ENCODE data around the gene RBM22.

The RBM22 gene

GRCh38 chr5:150658699-150659265 is 42.1 kb downstream of the RBM22 start:
- peaks cover 9% of the 10 kb centered on the region for H3K4me1 ChIP-seq (ENCODE audit: control insufficient read depth, insufficient read depth, low read length)
- H3K36me3 ChIP-seq (ENCODE audit: control insufficient read depth, insufficient read depth, low read length) = no peaks in the 10 kb centered on the region
- H3K27me3 ChIP-seq (ENCODE audit: control insufficient read depth, insufficient read depth, low read length) = peaks cover 10% of the 10 kb centered on the region
- H3K4me3 ChIP-seq (ENCODE audit: low read depth, low read length) = no peak overlapping the region
- no peaks in the 10 kb centered on the region for H3K9me3 ChIP-seq (ENCODE audit: control insufficient read depth, insufficient read depth, low read length)
- H3K9ac ChIP-seq (ENCODE audit: low read depth, low read length) = no peak overlapping the region

DNA sequence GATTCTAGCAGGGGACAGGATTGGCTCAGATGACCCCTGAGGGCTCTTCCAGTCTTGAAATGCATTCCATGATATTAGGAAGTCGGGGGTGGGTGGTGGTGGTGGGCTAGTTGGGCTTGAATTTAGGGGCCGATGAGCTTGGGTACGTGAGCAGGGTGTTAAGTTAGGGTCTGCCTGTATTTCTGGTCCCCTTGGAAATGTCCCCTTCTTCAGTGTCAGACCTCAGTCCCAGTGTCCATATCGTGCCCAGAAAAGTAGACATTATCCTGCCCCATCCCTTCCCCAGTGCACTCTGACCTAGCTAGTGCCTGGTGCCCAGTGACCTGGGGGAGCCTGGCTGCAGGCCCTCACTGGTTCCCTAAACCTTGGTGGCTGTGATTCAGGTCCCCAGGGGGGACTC is 42.7 kb downstream of the RBM22 start:
- Histone ChIP-seq H3K4me1 (ENCODE audit: control insufficient read depth, insufficient read depth, low read length) (peaks cover 9% of the 10 kb centered on the region), H3K36me3 (ENCODE audit: control insufficient read depth, insufficient read depth, low read length) (no peaks in the 10 kb centered on the region), H3K4me3 (ENCODE audit: low read depth, low read length) (no peak overlapping the region), H3K9me3 (ENCODE audit: control insufficient read depth, insufficient read depth, low read length) (no peaks in the 10 kb centered on the region), H3K27me3 (ENCODE audit: control insufficient read depth, insufficient read depth, low read length) (peaks cover 10% of the 10 kb centered on the region), H3K9ac (ENCODE audit: low read depth, low read length) (no peak overlapping the region)

DNA sequence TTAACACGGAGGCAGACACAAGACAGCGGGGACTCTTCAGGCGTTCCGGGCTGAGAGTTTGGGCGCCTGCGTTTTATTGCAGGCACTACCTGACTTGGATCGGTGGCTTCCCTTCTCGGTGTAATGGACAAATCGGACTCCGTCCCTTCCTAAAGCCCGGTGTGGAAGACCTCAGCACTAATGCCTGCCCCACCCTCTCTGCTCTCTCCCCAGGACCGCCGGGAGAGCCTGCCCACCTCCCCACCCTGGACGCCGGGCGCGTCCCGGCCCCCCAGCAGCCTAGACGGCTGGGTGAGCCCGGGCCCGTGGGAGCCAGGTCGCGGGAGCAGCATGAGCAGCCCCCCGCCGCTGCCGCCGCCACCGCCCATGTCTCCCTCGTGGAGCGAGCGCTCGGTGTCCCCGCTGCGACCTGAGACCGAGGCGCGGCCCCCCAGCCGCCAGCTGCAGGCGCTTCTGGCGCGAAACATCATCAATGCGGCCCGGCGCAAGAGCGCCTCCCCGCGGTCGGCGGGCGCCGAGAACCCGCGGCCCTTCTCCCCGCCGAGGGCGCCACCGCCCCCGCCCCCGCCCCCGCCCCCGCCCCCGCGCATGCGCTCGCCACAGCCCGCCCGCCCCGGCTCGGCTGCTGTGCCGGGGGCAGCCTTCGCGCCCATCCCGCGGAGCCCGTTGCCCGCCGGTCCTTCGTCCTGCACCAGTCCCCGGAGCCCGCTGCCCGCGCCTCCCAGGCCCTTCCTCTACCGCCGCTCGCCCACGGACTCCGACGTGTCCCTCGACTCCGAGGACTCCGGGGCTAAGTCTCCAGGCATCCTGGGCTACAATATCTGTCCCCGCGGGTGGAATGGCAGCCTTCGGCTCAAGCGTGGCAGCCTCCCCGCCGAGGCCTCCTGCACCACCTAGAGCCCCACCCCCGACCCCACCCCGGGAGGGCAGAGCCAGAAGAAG is 44.4 kb downstream of the RBM22 start:
- Histone ChIP-seq H3K4me1 (ENCODE audit: control insufficient read depth, insufficient read depth, low read length) (peaks cover 9% of the 10 kb centered on the region), H3K36me3 (ENCODE audit: control insufficient read depth, insufficient read depth, low read length) (no peaks in the 10 kb centered on the region), H3K4me3 (ENCODE audit: low read depth, low read length) (peak overlapping the region; percentile 68), H3K27me3 (ENCODE audit: control insufficient read depth, insufficient read depth, low read length) (peaks cover 10% of the 10 kb centered on the region), H3K9me3 (ENCODE audit: control insufficient read depth, insufficient read depth, low read length) (no peaks in the 10 kb centered on the region), H3K9ac (ENCODE audit: low read depth, low read length) (peak overlapping the region; percentile 90)

- Histone ChIP-seq H3K9me3 (ENCODE audit: control insufficient read depth, insufficient read depth, low read length) (no peaks in the 10 kb centered on the region), H3K4me1 (ENCODE audit: control insufficient read depth, insufficient read depth, low read length) (peaks cover 3% of the 10 kb centered on the region), H3K27me3 (ENCODE audit: control insufficient read depth, insufficient read depth, low read length) (peaks cover 10% of the 10 kb centered on the region), H3K4me3 (ENCODE audit: low read depth, low read length) (no peak overlapping the region), H3K9ac (ENCODE audit: low read depth, low read length) (no peak overlapping the region), H3K36me3 (ENCODE audit: control insufficient read depth, insufficient read depth, low read length) (no peaks in the 10 kb centered on the region)
Observed at GRCh38 chr5:150655221-150655620, 45.6 kb downstream of the RBM22 start.

GRCh38 chr5:150653762-150654556 is 46.9 kb downstream of the RBM22 start:
- Histone ChIP-seq H3K4me3 (ENCODE audit: low read depth, low read length) (no peak overlapping the region), H3K27me3 (ENCODE audit: control insufficient read depth, insufficient read depth, low read length) (peaks cover 8% of the 10 kb centered on the region), H3K36me3 (ENCODE audit: control insufficient read depth, insufficient read depth, low read length) (no peaks in the 10 kb centered on the region), H3K9me3 (ENCODE audit: control insufficient read depth, insufficient read depth, low read length) (no peaks in the 10 kb centered on the region), H3K4me1 (ENCODE audit: control insufficient read depth, insufficient read depth, low read length) (no peaks in the 10 kb centered on the region), H3K9ac (ENCODE audit: low read depth, low read length) (no peak overlapping the region)

GRCh38 chr5:150653145-150653761 is 47.6 kb downstream of the RBM22 start:
- Histone ChIP-seq H3K27me3 (ENCODE audit: control insufficient read depth, insufficient read depth, low read length) (peaks cover 8% of the 10 kb centered on the region), H3K9ac (ENCODE audit: low read depth, low read length) (no peak overlapping the region), H3K9me3 (ENCODE audit: control insufficient read depth, insufficient read depth, low read length) (no peaks in the 10 kb centered on the region), H3K36me3 (ENCODE audit: control insufficient read depth, insufficient read depth, low read length) (peaks cover 3% of the 10 kb centered on the region), H3K4me3 (ENCODE audit: low read depth, low read length) (no peak overlapping the region), H3K4me1 (ENCODE audit: control insufficient read depth, insufficient read depth, low read length) (no peaks in the 10 kb centered on the region)

DNA sequence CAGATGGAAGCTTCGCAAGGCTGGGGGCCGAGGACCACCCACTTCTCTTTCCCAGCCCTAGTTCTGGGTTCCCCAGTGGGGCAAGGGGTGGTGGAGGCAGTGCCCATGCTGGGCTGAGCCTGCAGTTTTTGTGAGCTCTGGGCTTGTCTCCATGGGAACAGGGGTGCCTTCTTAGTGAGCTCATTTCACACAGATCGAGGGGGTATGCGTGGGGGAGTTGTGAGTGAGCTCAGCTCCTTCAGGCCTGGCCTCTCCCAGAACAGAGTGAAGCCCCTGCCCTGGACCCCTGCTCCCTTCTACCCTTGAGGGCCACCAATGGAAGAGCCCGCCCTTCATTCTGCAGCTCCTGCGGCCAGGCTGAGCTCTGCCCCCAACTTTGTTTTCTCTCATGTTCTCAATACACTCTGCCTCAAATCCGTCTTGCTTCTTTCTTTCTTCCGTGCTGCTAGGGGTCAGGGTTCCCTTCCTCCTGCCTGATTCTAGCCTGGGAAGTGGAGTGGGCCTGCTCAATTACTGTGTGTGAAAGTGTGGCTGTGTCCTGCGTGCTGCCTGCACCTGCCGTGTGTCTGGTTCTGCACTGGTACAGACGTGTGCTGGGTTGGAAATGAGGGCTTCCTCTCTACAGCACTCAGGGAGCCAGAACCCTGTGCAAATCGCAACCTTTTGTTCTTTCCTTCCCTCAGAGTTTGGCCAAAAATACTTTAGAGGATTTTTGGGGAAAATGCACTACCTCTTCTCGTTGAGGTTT is 48.8 kb downstream of the RBM22 start:
- Histone ChIP-seq H3K9me3 (ENCODE audit: control insufficient read depth, insufficient read depth, low read length) (no peaks in the 10 kb centered on the region), H3K36me3 (ENCODE audit: control insufficient read depth, insufficient read depth, low read length) (peaks cover 3% of the 10 kb centered on the region), H3K4me3 (ENCODE audit: low read depth, low read length) (no peak overlapping the region), H3K4me1 (ENCODE audit: control insufficient read depth, insufficient read depth, low read length) (no peaks in the 10 kb centered on the region), H3K9ac (ENCODE audit: low read depth, low read length) (no peak overlapping the region), H3K27me3 (ENCODE audit: control insufficient read depth, insufficient read depth, low read length) (peaks cover under 1% of the 10 kb centered on the region)

DNA sequence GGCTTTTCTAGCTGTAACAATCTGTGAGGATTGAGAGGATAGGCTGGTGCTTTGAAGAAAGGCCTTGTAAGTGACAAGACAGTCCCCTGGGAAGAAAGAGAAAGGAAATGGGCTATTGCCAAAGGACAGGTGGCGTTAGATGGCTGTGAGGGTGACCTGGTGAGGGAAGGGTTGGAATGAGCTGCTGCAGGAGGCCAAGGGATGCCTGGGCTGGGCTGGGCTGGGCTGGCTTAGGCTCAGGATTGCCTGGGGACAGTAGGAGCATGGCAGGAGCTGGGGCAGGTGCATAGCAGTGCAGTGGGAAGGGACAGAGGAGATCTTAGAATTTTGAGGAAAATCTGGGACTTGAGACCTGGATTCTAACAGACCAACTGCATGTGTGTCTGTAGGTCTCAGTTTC is 49.5 kb downstream of the RBM22 start:
- H3K9ac ChIP-seq (ENCODE audit: low read depth, low read length) = no peak overlapping the region
- H3K27me3 ChIP-seq (ENCODE audit: control insufficient read depth, insufficient read depth, low read length) = no peaks in the 10 kb centered on the region
- H3K36me3 ChIP-seq (ENCODE audit: control insufficient read depth, insufficient read depth, low read length) = peaks cover 3% of the 10 kb centered on the region
- no peak overlapping the region for H3K4me3 ChIP-seq (ENCODE audit: low read depth, low read length)
- H3K9me3 ChIP-seq (ENCODE audit: control insufficient read depth, insufficient read depth, low read length) = no peaks in the 10 kb centered on the region
- no peaks in the 10 kb centered on the region for H3K4me1 ChIP-seq (ENCODE audit: control insufficient read depth, insufficient read depth, low read length)

- Histone ChIP-seq H3K9ac (ENCODE audit: low read depth, low read length) (no peak overlapping the region), H3K4me1 (ENCODE audit: control insufficient read depth, insufficient read depth, low read length) (no peaks in the 10 kb centered on the region), H3K27me3 (ENCODE audit: control insufficient read depth, insufficient read depth, low read length) (no peaks in the 10 kb centered on the region), H3K4me3 (ENCODE audit: low read depth, low read length) (no peak overlapping the region), H3K36me3 (ENCODE audit: control insufficient read depth, insufficient read depth, low read length) (peaks cover 3% of the 10 kb centered on the region), H3K9me3 (ENCODE audit: control insufficient read depth, insufficient read depth, low read length) (no peaks in the 10 kb centered on the region)
Observed at GRCh38 chr5:150650021-150651006, 50.5 kb downstream of the RBM22 start.
